ENCODE data around the gene EFCAB7. TPM values are rescaled to one million over a fixed set of nuclear protein-coding genes. Genes with fewer than 3 reads are reported as not detected.
"Not testable (repeated sequence)": the region's sequence is repeated elsewhere in the genome, so short reads cannot be mapped to it uniquely, and the experiment has no call there.

The EFCAB7 gene
- total RNA-seq, 1 donor from 2014 or later: 11.0 TPM

DNA sequence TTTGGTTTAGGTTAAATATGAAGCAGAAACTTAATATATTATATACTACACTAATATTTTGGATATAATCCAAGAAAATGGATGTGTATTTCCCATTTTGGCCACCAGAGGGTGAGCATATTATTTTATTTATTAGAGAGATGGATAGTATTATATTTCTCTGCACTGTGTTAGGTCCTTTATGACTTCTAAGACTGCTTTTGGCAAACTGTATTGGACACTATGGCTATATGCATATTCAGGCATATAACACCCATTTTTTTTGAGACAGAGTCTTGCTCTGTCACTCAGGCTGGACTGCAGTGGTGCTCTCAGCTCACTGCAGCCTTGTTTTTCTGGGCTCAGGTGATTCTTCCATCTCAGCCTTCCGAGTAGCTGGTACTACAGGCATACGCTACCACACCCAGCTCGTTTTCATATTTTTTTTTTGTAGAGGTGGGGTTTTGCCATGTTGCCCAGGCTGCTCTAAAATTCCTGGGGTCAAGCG, 52.1 kb downstream of the EFCAB7 start:
- TF ChIP-seq, protein P1, sequence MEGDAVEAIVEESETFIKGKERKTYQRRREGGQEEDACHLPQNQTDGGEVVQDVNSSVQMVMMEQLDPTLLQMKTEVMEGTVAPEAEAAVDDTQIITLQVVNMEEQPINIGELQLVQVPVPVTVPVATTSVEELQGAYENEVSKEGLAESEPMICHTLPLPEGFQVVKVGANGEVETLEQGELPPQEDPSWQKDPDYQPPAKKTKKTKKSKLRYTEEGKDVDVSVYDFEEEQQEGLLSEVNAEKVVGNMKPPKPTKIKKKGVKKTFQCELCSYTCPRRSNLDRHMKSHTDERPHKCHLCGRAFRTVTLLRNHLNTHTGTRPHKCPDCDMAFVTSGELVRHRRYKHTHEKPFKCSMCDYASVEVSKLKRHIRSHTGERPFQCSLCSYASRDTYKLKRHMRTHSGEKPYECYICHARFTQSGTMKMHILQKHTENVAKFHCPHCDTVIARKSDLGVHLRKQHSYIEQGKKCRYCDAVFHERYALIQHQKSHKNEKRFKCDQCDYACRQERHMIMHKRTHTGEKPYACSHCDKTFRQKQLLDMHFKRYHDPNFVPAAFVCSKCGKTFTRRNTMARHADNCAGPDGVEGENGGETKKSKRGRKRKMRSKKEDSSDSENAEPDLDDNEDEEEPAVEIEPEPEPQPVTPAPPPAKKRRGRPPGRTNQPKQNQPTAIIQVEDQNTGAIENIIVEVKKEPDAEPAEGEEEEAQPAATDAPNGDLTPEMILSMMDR (conservative IDR thresholded peaks at IDR 0.05): peak; percentile 86
- DNase-seq (ENCODE audit: low read depth, low spot score): peak; percentile 9
- Mint-ChIP-seq H3K27me3 (ENCODE audit: low read depth) (no peaks in the 10 kb centered on the region), H3K27ac (ENCODE audit: unreplicated experiment) (no peak overlapping the region), H3K4me1 (no peaks in the 10 kb centered on the region), H3K9me3 (peaks cover 6% of the 10 kb centered on the region), H3K36me3 (ENCODE audit: low read depth) (peaks cover 2% of the 10 kb centered on the region), H3K4me3 (no peak overlapping the region)

DNA sequence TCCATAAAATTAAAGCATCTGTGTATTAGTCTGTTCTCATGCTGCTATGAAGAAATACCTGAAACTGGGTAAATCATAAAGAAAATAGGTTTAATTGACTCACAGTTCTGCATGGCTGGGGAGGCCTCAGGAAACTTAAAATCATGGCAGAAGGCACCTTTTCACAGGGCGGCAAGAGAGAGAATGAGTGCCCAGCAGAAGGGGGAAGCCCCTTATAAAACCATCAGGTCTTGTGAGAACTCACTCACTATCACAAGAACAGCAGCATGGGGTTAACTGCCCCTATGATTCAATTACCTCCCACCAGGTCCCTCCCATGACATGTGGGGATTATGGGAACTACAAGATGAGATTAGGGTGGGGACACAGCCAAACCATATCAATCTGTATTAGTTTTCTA, 63.0 kb downstream of the EFCAB7 start:
- DNase-seq (ENCODE audit: low read depth, low spot score); H3K36me3 Mint-ChIP-seq (ENCODE audit: low read depth); H3K9me3 Mint-ChIP-seq; H3K27me3 Mint-ChIP-seq (ENCODE audit: low read depth); H3K4me3 Mint-ChIP-seq; H3K27ac Mint-ChIP-seq (ENCODE audit: unreplicated experiment); H3K4me1 Mint-ChIP-seq: not testable (repeated sequence)

DNA sequence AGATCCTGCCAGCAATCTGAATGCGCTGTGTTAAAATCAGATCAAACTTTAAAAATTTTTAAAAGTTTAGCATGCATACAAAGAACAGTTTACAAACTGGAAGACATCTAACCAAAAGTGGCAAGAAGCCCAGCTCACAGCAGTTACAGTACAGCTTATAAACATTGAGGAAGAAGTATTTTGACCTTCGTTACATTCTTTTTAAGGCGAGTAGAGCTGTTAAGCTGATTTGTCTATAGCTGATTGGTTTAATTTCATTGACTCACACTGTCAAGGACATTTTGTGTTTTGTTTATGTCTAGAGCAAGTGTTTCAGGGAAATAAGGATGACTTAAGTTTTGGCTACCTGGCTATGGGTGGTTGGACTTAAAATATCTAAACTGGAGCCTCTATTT, 66.8 kb downstream of the EFCAB7 start:
- TF ChIP-seq, protein P1 (conservative IDR thresholded peaks at IDR 0.05): no peak
- Mint-ChIP-seq H3K9me3 (no peaks in the 10 kb centered on the region), H3K36me3 (ENCODE audit: low read depth) (no peaks in the 10 kb centered on the region), H3K4me3 (no peak overlapping the region), H3K4me1 (no peaks in the 10 kb centered on the region), H3K27me3 (ENCODE audit: low read depth) (no peaks in the 10 kb centered on the region), H3K27ac (ENCODE audit: unreplicated experiment) (no peak overlapping the region)
- DNase-seq (ENCODE audit: low read depth, low spot score): no peak

DNA sequence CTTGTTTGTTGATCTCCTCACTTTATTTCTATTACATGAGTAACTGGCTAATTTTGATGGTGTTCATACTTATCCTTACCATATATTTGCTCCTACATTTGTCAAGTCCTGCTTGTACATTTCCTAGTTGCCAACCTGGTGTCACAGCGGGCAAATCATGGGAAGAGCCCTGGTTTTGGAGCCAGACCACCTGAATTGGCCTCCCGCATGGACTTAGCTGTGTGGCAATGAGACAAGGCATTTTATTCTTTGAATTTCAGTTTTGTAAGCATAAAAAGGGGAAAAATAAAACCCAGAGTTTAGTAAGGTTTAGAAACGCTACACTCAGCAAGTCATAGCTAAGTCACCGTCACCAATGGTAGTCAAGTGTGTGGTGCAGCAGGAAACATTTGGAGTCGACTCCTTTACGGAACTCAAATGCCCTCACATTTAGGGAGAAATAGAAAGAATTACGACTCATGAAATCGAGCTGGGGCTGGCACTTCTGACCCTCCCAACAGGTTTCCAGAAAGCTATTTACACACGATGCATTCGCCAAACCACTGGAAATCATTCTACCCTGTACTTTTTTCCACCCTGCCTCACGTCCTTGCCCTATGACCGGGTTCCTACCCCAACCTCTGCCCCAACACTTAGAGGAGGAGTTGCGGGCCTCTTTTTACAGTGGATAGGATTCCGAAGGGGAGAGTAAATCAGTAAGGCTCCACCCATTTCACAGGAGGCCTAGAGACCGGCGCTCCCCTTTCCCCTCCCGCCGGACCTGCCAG, 69.4 kb downstream of the EFCAB7 start:
- TF ChIP-seq, protein P1 (conservative IDR thresholded peaks at IDR 0.05): no peak
- Mint-ChIP-seq H3K27ac (ENCODE audit: unreplicated experiment) (no peak overlapping the region), H3K4me3 (peak overlapping the region; percentile 98), H3K27me3 (ENCODE audit: low read depth) (no peaks in the 10 kb centered on the region), H3K9me3 (no peaks in the 10 kb centered on the region), H3K4me1 (peaks cover 4% of the 10 kb centered on the region), H3K36me3 (ENCODE audit: low read depth) (no peaks in the 10 kb centered on the region)
- DNase-seq (ENCODE audit: low read depth, low spot score): no peak

DNA sequence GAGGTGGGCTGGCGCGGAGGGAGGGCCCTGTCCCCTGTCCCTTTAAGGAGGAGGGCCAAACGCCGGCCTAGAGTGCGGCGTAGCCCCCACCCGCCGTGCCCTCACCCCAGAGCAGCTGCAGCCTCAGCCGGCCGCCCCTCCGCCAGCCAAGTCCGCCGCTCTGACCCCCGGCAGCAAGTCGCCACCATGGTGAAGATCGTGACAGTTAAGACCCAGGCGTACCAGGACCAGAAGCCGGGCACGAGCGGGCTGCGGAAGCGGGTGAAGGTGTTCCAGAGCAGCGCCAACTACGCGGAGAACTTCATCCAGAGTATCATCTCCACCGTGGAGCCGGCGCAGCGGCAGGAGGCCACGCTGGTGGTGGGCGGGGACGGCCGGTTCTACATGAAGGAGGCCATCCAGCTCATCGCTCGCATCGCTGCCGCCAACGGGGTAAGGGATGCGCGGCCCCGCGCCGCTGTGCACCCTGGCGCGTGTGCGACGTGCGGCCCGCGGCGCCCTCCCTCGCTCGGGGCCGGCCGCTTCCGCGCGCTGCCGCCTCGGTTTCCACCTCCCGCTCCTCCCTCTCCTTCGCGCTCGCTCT, 70.1 kb downstream of the EFCAB7 start, which contains the start of gene PGM1:
TSS of gene PGM1 (plus strand) at position 109 of the 583 bp plus-strand sequence. CDS start at position 187, 78 bp downstream.
- no peaks in the 10 kb centered on the region for H3K9me3 Mint-ChIP-seq
- peak; percentile 62 for DNase-seq (ENCODE audit: low read depth, low spot score)
- TF ChIP-seq, protein P1 (conservative IDR thresholded peaks at IDR 0.05): no peak
- peak within 1 kb of the TSS; percentile 37 for H3K27ac Mint-ChIP-seq (ENCODE audit: unreplicated experiment)
- H3K36me3 Mint-ChIP-seq (ENCODE audit: low read depth): no peaks in the 10 kb centered on the region
- no peaks in the 10 kb centered on the region for H3K27me3 Mint-ChIP-seq (ENCODE audit: low read depth)
- H3K4me1 Mint-ChIP-seq: peaks cover 4% of the 10 kb centered on the region
- H3K4me3 Mint-ChIP-seq: peak within 1 kb of the TSS; percentile 98
